Upper lobe of right lung (tissue), 1 donor: Measurements from ENCODE around the gene SCN3A. TPM values are rescaled to one million over a fixed set of nuclear protein-coding genes. Genes with fewer than 3 reads are reported as not detected.

ENCODE experiments used
- ATAC-seq: fragments of 200-7000 bp; cut with Tn5 transposase; one replicate; pipeline ENCODE4 v1.9.1; 2020; ENCODE audit warnings: mild to moderate bottlenecking, moderate library complexity
- DNase-seq: peaks from one replicate; pipeline ENCODE4 v3.0.0-alpha.2; 2020
- H3K27ac ChIP-seq: fragments of 200-600 bp; one replicate; pipeline ENCODE4 v1.8.0; 2022
- H3K27me3 ChIP-seq: fragments of 200-600 bp; one replicate; pipeline ENCODE4 v1.8.0; 2022; ENCODE audit warnings: mild to moderate bottlenecking
- H3K36me3 ChIP-seq: fragments of 200-600 bp; one replicate; pipeline ENCODE4 v1.8.0; 2022
- H3K4me1 ChIP-seq: fragments of 200-600 bp; one replicate; pipeline ENCODE4 v1.8.0; 2022
- H3K4me3 ChIP-seq: fragments of 200-600 bp; one replicate; pipeline ENCODE4 v1.8.0; 2022; ENCODE audit warnings: mild to moderate bottlenecking
- H3K9me3 ChIP-seq: fragments of 200-600 bp; one replicate; pipeline ENCODE4 v1.8.0; 2022
- CTCF ChIP-seq: fragments of 200-600 bp; IDR thresholded peaks from one replicate; pipeline ENCODE4 v1.8.0; 2022; ENCODE audit warnings: antibody characterized with exemption
- intact Hi-C: fragments of 100-400 bp; cut with DNase I; formaldehyde crosslinking; loops from one replicate; pipeline ENCODE4 v1.11.0; 2022
- total RNA-seq: library from RNA; stranded (reverse); fragmentation: NEBNext Ultra II Directional; extraction: Animal tissue kit (Norgen Biotek cat#: 25700); gene quantifications from one replicate; pipeline ENCODE4 v1.2.1, GENCODE V29; 2021
- donor health status: DM: no; HTN: yes; CAD: no; lungs with severe emphysema.

Gene SCN3A
- total RNA-seq, 1 donor from 2014 or later, result 2.1 TPM

GRCh38 chr2:165163761-165164160, 40.1 kb downstream of the SCN3A start:
- ATAC-seq (no peak), DNase-seq (no peak)
- intact Hi-C loops, result no loop called here
- no peaks in the 10 kb centered on the region for H3K36me3 ChIP-seq
- H3K9me3 ChIP-seq, result no peaks in the 10 kb centered on the region
- H3K4me3 ChIP-seq, result no peak overlapping the region
- no peak for TF ChIP-seq CTCF
- H3K27me3 ChIP-seq, result no peaks in the 10 kb centered on the region
- H3K4me1 ChIP-seq, result no peaks in the 10 kb centered on the region
- no peak overlapping the region for H3K27ac ChIP-seq

GRCh38 chr2:165162466-165162865, 41.4 kb downstream of the SCN3A start:
- Histone ChIP-seq H3K27ac (no peak overlapping the region), H3K9me3 (no peaks in the 10 kb centered on the region), H3K27me3 (no peaks in the 10 kb centered on the region), H3K36me3 (no peaks in the 10 kb centered on the region), H3K4me3 (no peak overlapping the region), H3K4me1 (no peaks in the 10 kb centered on the region)
- intact Hi-C loops, result no loop called here
- no peak for DNase-seq
- TF ChIP-seq CTCF, result no peak
- ATAC-seq, result no peak

- DNase-seq (no peak), ATAC-seq (no peak)
- no peak overlapping the region for H3K27ac ChIP-seq
- intact Hi-C loops, result no loop called here
- H3K36me3 ChIP-seq, result no peaks in the 10 kb centered on the region
- H3K4me1 ChIP-seq, result no peaks in the 10 kb centered on the region
- H3K9me3 ChIP-seq, result no peaks in the 10 kb centered on the region
- no peaks in the 10 kb centered on the region for H3K27me3 ChIP-seq
- TF ChIP-seq CTCF, result no peak
- H3K4me3 ChIP-seq, result no peak overlapping the region
Observed at GRCh38 chr2:165161510-165161909, 42.3 kb downstream of the SCN3A start.

GRCh38 chr2:165157160-165157559, 46.7 kb downstream of the SCN3A start:
- no peak overlapping the region for H3K27ac ChIP-seq
- no peak for TF ChIP-seq CTCF

GRCh38 chr2:165155152-165155551, 48.7 kb downstream of the SCN3A start:
- Histone ChIP-seq H3K4me3 (no peak overlapping the region), H3K9me3 (no peaks in the 10 kb centered on the region), H3K36me3 (no peaks in the 10 kb centered on the region), H3K4me1 (no peaks in the 10 kb centered on the region), H3K27ac (no peak overlapping the region), H3K27me3 (no peaks in the 10 kb centered on the region)
- intact Hi-C loops, result no loop called here
- TF ChIP-seq CTCF, result no peak
- DNase-seq (no peak), ATAC-seq (no peak)

More at GRCh38 chr2:165157160-165157559, 46.7 kb downstream of the SCN3A start:
- no peak for DNase-seq
- Histone ChIP-seq H3K4me1 (no peaks in the 10 kb centered on the region), H3K36me3 (no peaks in the 10 kb centered on the region), H3K27me3 (no peaks in the 10 kb centered on the region), H3K4me3 (no peak overlapping the region), H3K9me3 (no peaks in the 10 kb centered on the region)
- ATAC-seq, result no peak
- intact Hi-C loops, result no loop called here

GRCh38 chr2:165149439-165149838, 54.4 kb downstream of the SCN3A start:
- Histone ChIP-seq H3K9me3 (no peaks in the 10 kb centered on the region), H3K27ac (no peak overlapping the region), H3K4me3 (no peak overlapping the region), H3K4me1 (no peaks in the 10 kb centered on the region), H3K27me3 (no peaks in the 10 kb centered on the region), H3K36me3 (no peaks in the 10 kb centered on the region)
- no peak for ATAC-seq
- no peak for DNase-seq
- intact Hi-C loops, result no loop called here
- TF ChIP-seq CTCF, result no peak
